HepG2 (cell line): ENCODE measurements around the gene HNRNPA1L2. TPM values are rescaled to one million over a fixed set of nuclear protein-coding genes. Genes with fewer than 3 reads are reported as not detected.

ENCODE experiments used
- ATAC-seq: fragments of 200-7000 bp; cut with Tn5 transposase; 3 replicates; pipeline ENCODE4 v1.9.1; 2020; ENCODE audit warnings: mild to moderate bottlenecking, moderate library complexity
- BruUV-seq: library from RNA; stranded (reverse); fragments of 400-500 nt; replicated peaks from 2 replicates; lab custom pipeline; 2021; lab: Mats Ljungman, UMichigan
- CTCF ChIA-PET: fragments of 300-600 bp; formaldehyde crosslinking; extraction: SDS; loops from one replicate; lab custom pipeline; 2021; ENCODE audit warnings: low total read pairs, inconsistent platforms, low intra/inter-chr PET ratio; lab: Yijun Ruan, JAX
- POLR2A ChIA-PET: fragments of 350-600 bp; sonication (Branson Sonifier 250); formaldehyde crosslinking; loops from one replicate; lab custom pipeline; 2020; ENCODE audit warnings: antibody characterized with exemption, inconsistent platforms; lab: Yijun Ruan, JAX
- DNase-seq: peaks from one replicate; pipeline ENCODE4 v3.0.0-alpha.2; 2015; ENCODE audit warnings: low spot score
- FAIRE-seq: peaks from 3 replicates; lab custom pipeline; 2011; peaks lifted over from hg19 to GRCh38; lab: Jason Lieb, UNC
- H2AFZ ChIP-seq: one replicate; pipeline ENCODE4 v1.6.1; 2011; ENCODE audit warnings: low read length, inconsistent platforms
- H3K27ac ChIP-seq: fragments of 300-600 bp; 3 replicates; pipeline ENCODE4 v1.8.0; 2011; ENCODE audit warnings: mixed run types, mild to moderate bottlenecking, mixed read lengths, low read length, inconsistent platforms; ENCODE audit not compliant: insufficient read depth; ENCODE audit errors: extremely low read length
- H3K27me3 ChIP-seq, 2 experiments: fragments of 200-600 bp in 1 of 2; 2 replicates in 1 of 2; 3 replicates in 1 of 2; pipeline versions ENCODE4 v1.6.0 to v1.8.0; 2011; ENCODE audit warnings: low read length in 2 of 2, mild to moderate bottlenecking in 2 of 2, moderate library complexity in 2 of 2, inconsistent platforms in 1 of 2; ENCODE audit not compliant: insufficient read depth in 2 of 2, control insufficient read depth in 1 of 2
- H3K36me3 ChIP-seq, 2 experiments: fragments of 200-600 bp in 1 of 2; replicated peaks in 1 of 2; 2 replicates in 1 of 2; 3 replicates in 1 of 2; pipeline versions ENCODE4 v1.5.1 to v1.8.0; 2011; ENCODE audit warnings: low read length in 2 of 2, inconsistent platforms in 1 of 2; ENCODE audit not compliant: insufficient read depth in 2 of 2, control insufficient read depth in 1 of 2
- H3K4me1 ChIP-seq: 2 replicates; pipeline ENCODE4 v1.5.1; 2012; ENCODE audit warnings: low read length, inconsistent platforms; ENCODE audit not compliant: insufficient read depth
- H3K4me2 ChIP-seq: 2 replicates; pipeline ENCODE4 v1.6.0; 2011; ENCODE audit warnings: low read depth, low read length, inconsistent platforms
- H3K4me3 ChIP-seq, 3 experiments: fragments of 200-600 bp in 1 of 3; sonication (generic), shearing (Covaris generic) in 1 of 3; replicated peaks in 1 of 3; 2 replicates each; pipeline ENCODE4 v1.5.1; 2011 to 2016; ENCODE audit warnings: low read length in 3 of 3, inconsistent platforms in 2 of 3, low read depth in 2 of 3, mild to moderate bottlenecking in 2 of 3, control low read depth in 1 of 3, mixed read lengths in 1 of 3; ENCODE audit not compliant: insufficient read depth in 1 of 3
- H3K79me2 ChIP-seq: one replicate; pipeline ENCODE4 v1.6.1; 2011; ENCODE audit warnings: low read length, inconsistent platforms; ENCODE audit not compliant: insufficient read depth
- H3K9ac ChIP-seq: 2 replicates; pipeline ENCODE4 v1.6.0; 2011; ENCODE audit warnings: mild to moderate bottlenecking, low read depth, low read length, inconsistent platforms; ENCODE audit not compliant: insufficient read depth
- H3K9me3 ChIP-seq: 2 replicates; pipeline ENCODE4 v1.5.1; 2012; ENCODE audit warnings: mild to moderate bottlenecking, low read length
- H4K20me1 ChIP-seq: 2 replicates; pipeline ENCODE4 v1.6.0; 2011; ENCODE audit warnings: inconsistent platforms, mild to moderate bottlenecking, low read length, moderate library complexity; ENCODE audit not compliant: insufficient read depth
- GLI4 ChIP-seq: sonication (generic); formaldehyde crosslinking; IDR thresholded peaks from 2 replicates; pipeline ENCODE4 v1.5.1; 2020; ENCODE audit warnings: missing genetic modification reagents, mild to moderate bottlenecking, moderate library complexity, borderline replicate concordance
- KDM4B ChIP-seq: sonication (generic); formaldehyde crosslinking; IDR thresholded peaks from 2 replicates; pipeline ENCODE4 v1.4.0; 2020; ENCODE audit warnings: missing genetic modification reagents
- MYNN ChIP-seq: sonication (generic); formaldehyde crosslinking; IDR thresholded peaks from 2 replicates; pipeline ENCODE4 v1.4.0; 2020; ENCODE audit warnings: mild to moderate bottlenecking, low read depth, missing genetic modification reagents
- NCOA1 ChIP-seq: sonication (generic); formaldehyde crosslinking; IDR thresholded peaks from 2 replicates; pipeline ENCODE4 v1.9.0; 2021; ENCODE audit warnings: missing genetic modification reagents
- RARA ChIP-seq: IDR thresholded peaks from 2 replicates; pipeline ENCODE4 v1.6.1; 2016; ENCODE audit warnings: missing genetic modification reagents, missing compliant biosample characterization
- ZNF205 ChIP-seq: IDR thresholded peaks from 2 replicates; pipeline ENCODE4 v1.6.1; 2018; ENCODE audit warnings: missing biosample characterization, missing genetic modification reagents
- ZNF432 ChIP-seq: sonication (generic); formaldehyde crosslinking; IDR thresholded peaks from 2 replicates; pipeline ENCODE4 v1.5.0; 2020; ENCODE audit warnings: missing genetic modification reagents, mild to moderate bottlenecking, borderline replicate concordance
- ZNF446 ChIP-seq: sonication (generic); formaldehyde crosslinking; IDR thresholded peaks from 2 replicates; pipeline ENCODE4 v1.5.0; 2020; ENCODE audit warnings: mild to moderate bottlenecking, missing genetic modification reagents
- ZNF775 ChIP-seq: sonication (generic); formaldehyde crosslinking; IDR thresholded peaks from 2 replicates; pipeline ENCODE4 v1.4.0; 2020; ENCODE audit warnings: missing genetic modification reagents, mild to moderate bottlenecking, moderate library complexity, borderline replicate concordance
- WGBS: methylation state at CpG from one replicate; pipeline ENCODE4 v1.1.6; 2017; ENCODE audit warnings: low lambda C conversion rate; 5-methylcytosine and 5-hydroxymethylcytosine counted together
- in situ Hi-C: cut with HindIII; loops from 2 replicates; pipeline ENCODE4 v1.10.0; 2017; ENCODE audit warnings: low pct_unique_long_range_greater_than_20kb; ENCODE audit not compliant: extremely low pct_ligation_motif_present
- intact Hi-C: fragments of 100-400 bp; cut with micrococcal nuclease; formaldehyde crosslinking; loops from one replicate; pipeline ENCODE4 v1.10.0; 2022; ENCODE audit not compliant: unreplicated experiment
- polyA plus RNA-seq, 8 experiments: library from polyadenylated mRNA; depleted of rRNA in 3 of 8; stranded (reverse) in 7 of 8; unstranded in 1 of 8; fragments of >200 nt; fragmentation: Illumina TruSeq in 4 of 8; extraction: Trizol in 4 of 8; gene quantifications; 2 replicates each; pipeline versions ENCODE4 v1.2.1 to v1.2.3, GENCODE V29; 2011 to 2016; ENCODE audit warnings: low read depth in 4 of 8, missing spikeins in 1 of 8, mixed read lengths in 1 of 8; ENCODE audit not compliant: insufficient read depth in 1 of 8
- total RNA-seq, 5 experiments: library from RNA; depleted of rRNA; stranded (reverse); fragments of >200 nt; fragmentation: Illumina TruSeq; extraction: Trizol; gene quantifications; 2 replicates each; pipeline ENCODE4 v1.2.3, GENCODE V29; 2016; ENCODE audit warnings: low read depth in 1 of 5
- TF ChIP-seq, protein P1 (sequence below): sonication (generic); formaldehyde crosslinking; IDR thresholded peaks from 2 replicates; pipeline ENCODE4 v1.8.1; 2022; ENCODE audit warnings: low read depth, mild to moderate bottlenecking, missing genetic modification reagents

The HNRNPA1L2 gene
- total and polyA plus RNA-seq, 2 of the 13 experiments (the other 11 are each of a cell fraction or from before 2014, with no cell fraction given): 3.6 to 7.1 TPM

DNA sequence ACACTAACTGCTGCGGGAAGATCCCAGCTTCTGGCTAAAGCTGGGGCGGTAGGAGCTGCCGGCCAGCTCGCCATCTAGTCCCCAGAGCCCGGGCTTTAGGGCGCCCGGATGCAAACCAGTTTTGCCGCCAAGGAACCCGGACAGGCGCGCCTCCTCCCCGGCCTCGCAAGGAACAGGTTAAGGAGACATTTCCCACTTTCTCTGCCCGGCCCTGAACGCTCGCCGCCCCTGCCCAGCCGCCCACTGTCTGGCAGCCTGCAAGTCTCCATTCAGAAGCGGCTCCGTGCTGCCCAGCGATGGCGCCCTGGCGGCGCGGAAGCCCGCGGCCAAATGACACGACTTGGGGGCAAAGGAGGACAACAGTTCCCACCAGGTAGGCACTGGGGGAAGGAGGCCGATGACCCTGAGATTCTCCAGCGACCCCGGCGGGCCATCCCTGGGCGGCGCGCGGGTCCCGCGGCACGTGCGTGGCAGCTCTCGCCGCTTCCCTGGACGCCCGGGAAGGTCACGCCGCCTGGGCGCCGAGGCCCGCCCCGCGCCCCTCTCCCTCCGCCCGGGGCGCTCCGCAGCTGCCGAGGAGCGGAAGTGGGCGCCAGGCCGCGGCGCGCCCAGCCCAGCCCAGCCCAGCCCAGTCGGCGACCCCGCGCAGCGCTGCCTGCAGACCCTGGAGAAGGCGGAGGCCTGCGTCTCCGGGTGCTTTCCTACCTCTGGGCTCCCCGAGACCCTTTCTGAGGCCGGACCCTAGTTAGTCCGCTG is 42.2 kb upstream of the HNRNPA1L2 start (continued):
- TF ChIP-seq ZNF446 (CRISPR knock-in tag) (no peak), MYNN (CRISPR knock-in tag) (no peak), ZNF432 (CRISPR knock-in tag) (no peak)

GRCh38 chr13:52600666-52601065 is 41.6 kb upstream of the HNRNPA1L2 start:
- POLR2A ChIA-PET: interaction anchor here (1.7 to 3.8 kb wide), 3 partner anchors 16 to 52 kb away, joined by 4 to 19 read pairs (median 16); partner anchors contain the start of gene SUGT1
- Histone ChIP-seq H3K36me3 (no peaks in the 10 kb centered on the region), H3K9ac (peak overlapping the region; percentile 74), H2AFZ (no peak overlapping the region), H4K20me1 (no peaks in the 10 kb centered on the region), H3K4me1 (peaks cover 40% of the 10 kb centered on the region), H3K27me3 (no peaks in the 10 kb centered on the region; a peak in 1 of 5 replicates), H3K79me2 (no peaks in the 10 kb centered on the region), H3K27ac (peak overlapping the region; percentile 82), H3K4me3 (peak overlapping the region; percentile 63 to 69 (median 64); a peak in 5 of 6 replicates), H3K9me3 (no peaks in the 10 kb centered on the region), H3K4me2 (peak overlapping the region; percentile 64)
- intact Hi-C loops (no loop called here), in situ Hi-C loops (loop anchor here (25.0 kb wide), 1 partner anchor 537 kb away; no protein-coding TSS in a partner anchor)
- no peak for FAIRE-seq
- CTCF ChIA-PET: no interaction called here
- no peak for DNase-seq
- BruUV-seq: no TSS peak
- TF ChIP-seq KDM4B (CRISPR knock-in tag): no peak
- TF ChIP-seq ZNF446 (CRISPR knock-in tag): no peak
- TF ChIP-seq, protein P1, sequence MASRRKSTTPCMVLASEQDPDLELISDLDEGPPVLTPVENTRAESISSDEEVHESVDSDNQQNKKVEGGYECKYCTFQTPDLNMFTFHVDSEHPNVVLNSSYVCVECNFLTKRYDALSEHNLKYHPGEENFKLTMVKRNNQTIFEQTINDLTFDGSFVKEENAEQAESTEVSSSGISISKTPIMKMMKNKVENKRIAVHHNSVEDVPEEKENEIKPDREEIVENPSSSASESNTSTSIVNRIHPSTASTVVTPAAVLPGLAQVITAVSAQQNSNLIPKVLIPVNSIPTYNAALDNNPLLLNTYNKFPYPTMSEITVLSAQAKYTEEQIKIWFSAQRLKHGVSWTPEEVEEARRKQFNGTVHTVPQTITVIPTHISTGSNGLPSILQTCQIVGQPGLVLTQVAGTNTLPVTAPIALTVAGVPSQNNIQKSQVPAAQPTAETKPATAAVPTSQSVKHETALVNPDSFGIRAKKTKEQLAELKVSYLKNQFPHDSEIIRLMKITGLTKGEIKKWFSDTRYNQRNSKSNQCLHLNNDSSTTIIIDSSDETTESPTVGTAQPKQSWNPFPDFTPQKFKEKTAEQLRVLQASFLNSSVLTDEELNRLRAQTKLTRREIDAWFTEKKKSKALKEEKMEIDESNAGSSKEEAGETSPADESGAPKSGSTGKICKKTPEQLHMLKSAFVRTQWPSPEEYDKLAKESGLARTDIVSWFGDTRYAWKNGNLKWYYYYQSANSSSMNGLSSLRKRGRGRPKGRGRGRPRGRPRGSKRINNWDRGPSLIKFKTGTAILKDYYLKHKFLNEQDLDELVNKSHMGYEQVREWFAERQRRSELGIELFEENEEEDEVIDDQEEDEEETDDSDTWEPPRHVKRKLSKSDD: no peak
- no peak for TF ChIP-seq NCOA1
- TF ChIP-seq GLI4: no peak
- TF ChIP-seq RARA (CRISPR knock-in tag): no peak
- TF ChIP-seq ZNF205 (CRISPR knock-in tag): no peak
- TF ChIP-seq ZNF775: no peak
- no peak for TF ChIP-seq MYNN (CRISPR knock-in tag)
- 36% methylated on average over 3 of the region's 3 CpGs for WGBS
- ATAC-seq: no peak
